ENCODE results near the gene PABPN1L.

DNA sequence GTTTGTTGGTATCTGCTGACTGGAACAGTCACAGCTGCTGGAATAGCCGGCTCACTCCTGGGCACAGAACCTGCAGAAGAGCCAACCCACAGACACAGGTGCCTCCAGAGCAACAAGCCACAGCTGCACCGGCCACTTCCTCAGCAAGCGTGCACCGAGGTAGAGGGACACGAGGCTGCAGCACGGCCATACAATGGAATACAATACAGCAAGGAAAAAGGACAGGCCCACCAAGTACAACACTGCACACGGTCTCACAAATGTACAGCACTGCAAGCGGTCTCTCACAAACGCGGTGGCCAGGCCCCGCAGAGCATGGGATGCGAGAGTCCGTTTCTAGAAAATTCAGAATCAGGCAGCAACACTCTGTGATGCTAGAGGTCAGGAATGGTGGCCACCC is 47.4 kb upstream of the PABPN1L start:
- TF ChIP-seq, protein P1, sequence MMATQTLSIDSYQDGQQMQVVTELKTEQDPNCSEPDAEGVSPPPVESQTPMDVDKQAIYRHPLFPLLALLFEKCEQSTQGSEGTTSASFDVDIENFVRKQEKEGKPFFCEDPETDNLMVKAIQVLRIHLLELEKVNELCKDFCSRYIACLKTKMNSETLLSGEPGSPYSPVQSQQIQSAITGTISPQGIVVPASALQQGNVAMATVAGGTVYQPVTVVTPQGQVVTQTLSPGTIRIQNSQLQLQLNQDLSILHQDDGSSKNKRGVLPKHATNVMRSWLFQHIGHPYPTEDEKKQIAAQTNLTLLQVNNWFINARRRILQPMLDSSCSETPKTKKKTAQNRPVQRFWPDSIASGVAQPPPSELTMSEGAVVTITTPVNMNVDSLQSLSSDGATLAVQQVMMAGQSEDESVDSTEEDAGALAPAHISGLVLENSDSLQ (IDR thresholded peaks at IDR 0.05): no peak
- no peak for TF ChIP-seq FOXM1 (IDR thresholded peaks at IDR 0.05; ENCODE audit: borderline replicate concordance)
- TF ChIP-seq ELF4 (IDR thresholded peaks at IDR 0.05): no peak
- TF ChIP-seq BHLHE40 (IDR thresholded peaks at IDR 0.05; ENCODE audit: borderline replicate concordance): no peak
- no peak for TF ChIP-seq SUZ12 (IDR thresholded peaks at IDR 0.05)
- no peak for TF ChIP-seq TARDBP (IDR thresholded peaks at IDR 0.05)
- TF ChIP-seq HDGF (IDR thresholded peaks at IDR 0.05; ENCODE audit: borderline replicate concordance): no peak
- TF ChIP-seq L3MBTL2 (conservative IDR thresholded peaks at IDR 0.05): no peak
